ENCODE measurements around the gene MIA2.

DNA sequence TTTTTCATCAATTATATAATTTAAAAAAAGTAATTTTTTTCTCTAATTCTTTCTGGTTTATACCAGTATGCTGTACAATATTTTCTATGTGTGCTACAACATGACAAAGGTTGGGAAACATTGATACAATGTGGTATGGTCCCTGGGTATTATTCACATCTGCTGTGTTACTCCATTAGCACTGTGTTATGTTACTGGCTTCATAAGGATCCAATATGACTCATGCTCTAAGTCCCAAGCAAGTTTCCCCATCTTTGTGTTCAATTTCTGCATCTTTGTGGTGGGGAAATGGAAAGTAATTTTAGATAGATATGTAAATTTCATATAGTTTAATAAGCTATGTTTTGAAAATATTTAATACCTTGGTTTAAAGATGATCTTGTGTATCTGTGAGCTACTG, 162.7 kb downstream of the MIA2 start:
- TF ChIP-seq POLR2A (IDR thresholded peaks at IDR 0.05), result no peak
- TF ChIP-seq, protein P1, sequence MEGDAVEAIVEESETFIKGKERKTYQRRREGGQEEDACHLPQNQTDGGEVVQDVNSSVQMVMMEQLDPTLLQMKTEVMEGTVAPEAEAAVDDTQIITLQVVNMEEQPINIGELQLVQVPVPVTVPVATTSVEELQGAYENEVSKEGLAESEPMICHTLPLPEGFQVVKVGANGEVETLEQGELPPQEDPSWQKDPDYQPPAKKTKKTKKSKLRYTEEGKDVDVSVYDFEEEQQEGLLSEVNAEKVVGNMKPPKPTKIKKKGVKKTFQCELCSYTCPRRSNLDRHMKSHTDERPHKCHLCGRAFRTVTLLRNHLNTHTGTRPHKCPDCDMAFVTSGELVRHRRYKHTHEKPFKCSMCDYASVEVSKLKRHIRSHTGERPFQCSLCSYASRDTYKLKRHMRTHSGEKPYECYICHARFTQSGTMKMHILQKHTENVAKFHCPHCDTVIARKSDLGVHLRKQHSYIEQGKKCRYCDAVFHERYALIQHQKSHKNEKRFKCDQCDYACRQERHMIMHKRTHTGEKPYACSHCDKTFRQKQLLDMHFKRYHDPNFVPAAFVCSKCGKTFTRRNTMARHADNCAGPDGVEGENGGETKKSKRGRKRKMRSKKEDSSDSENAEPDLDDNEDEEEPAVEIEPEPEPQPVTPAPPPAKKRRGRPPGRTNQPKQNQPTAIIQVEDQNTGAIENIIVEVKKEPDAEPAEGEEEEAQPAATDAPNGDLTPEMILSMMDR (IDR thresholded peaks at IDR 0.05), result no peak
